GM12878 (cell line): Measurements from ENCODE around the gene HERC5. TPM values are rescaled to one million over a fixed set of nuclear protein-coding genes. Genes with fewer than 3 reads are reported as not detected.

Experiments
- BCL11A ChIP-seq: IDR thresholded peaks from 2 replicates; pipeline ENCODE4 v1.6.1; 2011; ENCODE audit warnings: low read depth, low read length
- BRCA1 ChIP-seq: IDR thresholded peaks from 2 replicates; pipeline ENCODE4 v1.6.1; 2011; ENCODE audit warnings: low read depth, low read length, improper control_type of control experiment
- CREB1 ChIP-seq: IDR thresholded peaks from 2 replicates; pipeline ENCODE4 v1.6.1; 2012; ENCODE audit warnings: low read depth, mild to moderate bottlenecking, inconsistent platforms
- HDAC2 ChIP-seq: fragments of 200-600 bp; sonication (generic); IDR thresholded peaks from 2 replicates; pipeline ENCODE4 v1.6.1; 2017
- JUNB ChIP-seq: IDR thresholded peaks from 2 replicates; pipeline ENCODE4 v1.6.1; 2016; ENCODE audit warnings: antibody characterized with exemption, mild to moderate bottlenecking
- MTA2 ChIP-seq: fragments of 450-650 bp; IDR thresholded peaks from 2 replicates; pipeline ENCODE4 v1.6.1; 2016; ENCODE audit warnings: low read depth, mild to moderate bottlenecking, moderate library complexity
- MXI1 ChIP-seq: fragments of 150-350 bp; IDR thresholded peaks from 2 replicates; pipeline ENCODE4 v1.6.1; 2011; ENCODE audit warnings: low read depth, mild to moderate bottlenecking, inconsistent platforms, low read length, improper control_type of control experiment
- NR2C1 ChIP-seq: fragments of 450-650 bp; IDR thresholded peaks from 2 replicates; pipeline ENCODE4 v1.6.1; 2017; ENCODE audit warnings: antibody characterized with exemption, mild to moderate bottlenecking, moderate library complexity
- PAX8 ChIP-seq: fragments of 450-650 bp; IDR thresholded peaks from 2 replicates; pipeline ENCODE4 v1.6.1; 2017; ENCODE audit warnings: mild to moderate bottlenecking, moderate library complexity
- SMARCA5 ChIP-seq: fragments of 450-650 bp; IDR thresholded peaks from 2 replicates; pipeline ENCODE4 v1.6.1; 2017; ENCODE audit warnings: mild to moderate bottlenecking
- SMC3 ChIP-seq: IDR thresholded peaks from 2 replicates; pipeline ENCODE4 v1.6.1; 2011; ENCODE audit warnings: low read length, improper control_type of control experiment, borderline replicate concordance
- SRF ChIP-seq, 2 experiments: IDR thresholded peaks; 2 replicates each; pipeline ENCODE4 v1.6.1; 2011; ENCODE audit warnings: low read depth in 2 of 2, low read length in 2 of 2, mild to moderate bottlenecking in 1 of 2, moderate library complexity in 1 of 2
- SUPT20H ChIP-seq: IDR thresholded peaks from 2 replicates; pipeline ENCODE4 v1.6.1; 2011; ENCODE audit warnings: low read depth, mild to moderate bottlenecking, low read length, moderate library complexity, borderline replicate concordance; ENCODE audit not compliant: control insufficient read depth
- ZNF207 ChIP-seq: fragments of 450-650 bp; IDR thresholded peaks from 2 replicates; pipeline ENCODE4 v1.6.1; 2014; ENCODE audit warnings: antibody characterized with exemption, mild to moderate bottlenecking, borderline replicate concordance
- polyA plus RNA-seq, 11 experiments: library from polyadenylated mRNA; depleted of rRNA in 4 of 11; unstranded in 6 of 11; stranded (reverse) in 5 of 11; fragments of >200 nt; fragmentation: Nextera tagmentation in 4 of 11; fragmentation: Illumina TruSeq in 1 of 11; extraction: Ambion mirVana in 4 of 11; extraction: Trizol in 1 of 11; gene quantifications; 1 replicate in 1 of 11; 2 replicates in 10 of 11; pipeline versions ENCODE4 v1.2.1 to v1.2.3, GENCODE V29; 2011 to 2016; ENCODE audit warnings: inconsistent platforms in 2 of 11, missing spikeins in 2 of 11, low read depth in 1 of 11
- total RNA-seq, 4 experiments: library from RNA; depleted of rRNA in 3 of 4; stranded (reverse); fragments of >200 nt in 3 of 4; fragmentation: Illumina TruSeq in 1 of 4; extraction: Trizol in 1 of 4; gene quantifications; 2 replicates each; pipeline versions ENCODE4 v1.2.1 to v1.2.3, GENCODE V29; 2013 to 2021
- TF ChIP-seq, protein P1 (sequence below): IDR thresholded peaks from 2 replicates; pipeline ENCODE4 v1.6.1; 2012; ENCODE audit warnings: low read depth, low read length, improper control_type of control experiment
- TF ChIP-seq, protein P2 (sequence below): fragments of 150-350 bp; IDR thresholded peaks from 2 replicates; pipeline ENCODE4 v1.6.1; 2014; ENCODE audit warnings: mild to moderate bottlenecking, low read depth, low read length
- TF ChIP-seq, protein P3 (sequence below): fragments of 450-650 bp; IDR thresholded peaks from 2 replicates; pipeline ENCODE4 v1.6.1; 2016; ENCODE audit warnings: mild to moderate bottlenecking
- TF ChIP-seq, protein P4 (sequence below): fragments of 450-650 bp; IDR thresholded peaks from 2 replicates; pipeline ENCODE4 v1.6.1; 2017; ENCODE audit warnings: antibody characterized with exemption, mild to moderate bottlenecking, moderate library complexity
- TF ChIP-seq, protein P5 (sequence below): fragments of 450-650 bp; IDR thresholded peaks from 2 replicates; pipeline ENCODE4 v1.6.1; 2017; ENCODE audit warnings: mild to moderate bottlenecking, low read depth, inconsistent platforms; ENCODE audit not compliant: poor library complexity, severe bottlenecking
- TF ChIP-seq, protein P6 (sequence below): IDR thresholded peaks from 2 replicates; pipeline ENCODE4 v1.6.1; 2011; ENCODE audit warnings: low read depth, low read length, improper control_type of control experiment, borderline replicate concordance
- TF ChIP-seq, protein P7 (sequence below): IDR thresholded peaks from 2 replicates; pipeline ENCODE4 v1.6.1; 2011; ENCODE audit warnings: low read depth, mild to moderate bottlenecking, low read length, moderate library complexity, borderline replicate concordance; ENCODE audit errors: extremely low read depth

The HERC5 gene
- total and polyA plus RNA-seq, 10 of the 15 experiments (the other 5 are each of a cell fraction or from before 2014, with no cell fraction given) = 12.5 to 60.7 (median 25.1) TPM

DNA sequence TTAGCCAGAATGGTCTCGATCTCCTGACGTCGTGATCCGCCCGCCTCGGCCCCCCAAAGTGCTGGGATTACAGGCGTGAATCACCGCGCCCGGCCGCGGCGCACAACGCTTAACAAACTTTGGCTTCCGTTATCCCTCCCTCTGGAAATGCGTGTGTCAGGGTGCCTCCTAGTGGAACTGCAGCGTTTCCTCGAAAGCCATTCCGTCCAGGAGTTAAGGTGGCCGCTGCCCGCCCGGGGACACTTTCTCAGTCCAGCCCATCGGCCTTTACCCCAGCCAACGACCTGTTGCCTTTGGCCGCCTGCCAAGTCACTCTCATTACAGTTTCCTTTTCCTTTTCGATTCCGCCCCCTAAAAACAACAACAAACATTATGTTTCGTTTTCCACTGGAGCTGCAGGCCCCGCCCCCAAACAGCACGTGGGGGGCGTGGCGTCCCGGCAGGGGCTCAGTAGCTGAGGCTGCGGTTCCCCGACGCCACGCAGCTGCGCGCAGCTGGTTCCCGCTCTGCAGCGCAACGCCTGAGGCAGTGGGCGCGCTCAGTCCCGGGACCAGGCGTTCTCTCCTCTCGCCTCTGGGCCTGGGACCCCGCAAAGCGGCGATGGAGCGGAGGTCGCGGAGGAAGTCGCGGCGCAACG, at the start of gene HERC5 (continued):
- TF ChIP-seq, protein P1, sequence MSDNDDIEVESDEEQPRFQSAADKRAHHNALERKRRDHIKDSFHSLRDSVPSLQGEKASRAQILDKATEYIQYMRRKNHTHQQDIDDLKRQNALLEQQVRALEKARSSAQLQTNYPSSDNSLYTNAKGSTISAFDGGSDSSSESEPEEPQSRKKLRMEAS = peak; percentile 96
- TF ChIP-seq MTA2 = peak; percentile 58; the same call in 1 of the 2 replicates
- peak; percentile 43; the same call in 1 of the 2 replicates for TF ChIP-seq ZNF207
- TF ChIP-seq, protein P2, sequence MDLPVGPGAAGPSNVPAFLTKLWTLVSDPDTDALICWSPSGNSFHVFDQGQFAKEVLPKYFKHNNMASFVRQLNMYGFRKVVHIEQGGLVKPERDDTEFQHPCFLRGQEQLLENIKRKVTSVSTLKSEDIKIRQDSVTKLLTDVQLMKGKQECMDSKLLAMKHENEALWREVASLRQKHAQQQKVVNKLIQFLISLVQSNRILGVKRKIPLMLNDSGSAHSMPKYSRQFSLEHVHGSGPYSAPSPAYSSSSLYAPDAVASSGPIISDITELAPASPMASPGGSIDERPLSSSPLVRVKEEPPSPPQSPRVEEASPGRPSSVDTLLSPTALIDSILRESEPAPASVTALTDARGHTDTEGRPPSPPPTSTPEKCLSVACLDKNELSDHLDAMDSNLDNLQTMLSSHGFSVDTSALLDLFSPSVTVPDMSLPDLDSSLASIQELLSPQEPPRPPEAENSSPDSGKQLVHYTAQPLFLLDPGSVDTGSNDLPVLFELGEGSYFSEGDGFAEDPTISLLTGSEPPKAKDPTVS = no peak
- no peak for TF ChIP-seq SUPT20H
- TF ChIP-seq, protein P3, sequence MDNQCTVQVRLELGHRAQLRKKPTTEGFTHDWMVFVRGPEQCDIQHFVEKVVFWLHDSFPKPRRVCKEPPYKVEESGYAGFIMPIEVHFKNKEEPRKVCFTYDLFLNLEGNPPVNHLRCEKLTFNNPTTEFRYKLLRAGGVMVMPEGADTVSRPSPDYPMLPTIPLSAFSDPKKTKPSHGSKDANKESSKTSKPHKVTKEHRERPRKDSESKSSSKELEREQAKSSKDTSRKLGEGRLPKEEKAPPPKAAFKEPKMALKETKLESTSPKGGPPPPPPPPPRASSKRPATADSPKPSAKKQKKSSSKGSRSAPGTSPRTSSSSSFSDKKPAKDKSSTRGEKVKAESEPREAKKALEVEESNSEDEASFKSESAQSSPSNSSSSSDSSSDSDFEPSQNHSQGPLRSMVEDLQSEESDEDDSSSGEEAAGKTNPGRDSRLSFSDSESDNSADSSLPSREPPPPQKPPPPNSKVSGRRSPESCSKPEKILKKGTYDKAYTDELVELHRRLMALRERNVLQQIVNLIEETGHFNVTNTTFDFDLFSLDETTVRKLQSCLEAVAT = peak; percentile 68
- TF ChIP-seq, protein P4, sequence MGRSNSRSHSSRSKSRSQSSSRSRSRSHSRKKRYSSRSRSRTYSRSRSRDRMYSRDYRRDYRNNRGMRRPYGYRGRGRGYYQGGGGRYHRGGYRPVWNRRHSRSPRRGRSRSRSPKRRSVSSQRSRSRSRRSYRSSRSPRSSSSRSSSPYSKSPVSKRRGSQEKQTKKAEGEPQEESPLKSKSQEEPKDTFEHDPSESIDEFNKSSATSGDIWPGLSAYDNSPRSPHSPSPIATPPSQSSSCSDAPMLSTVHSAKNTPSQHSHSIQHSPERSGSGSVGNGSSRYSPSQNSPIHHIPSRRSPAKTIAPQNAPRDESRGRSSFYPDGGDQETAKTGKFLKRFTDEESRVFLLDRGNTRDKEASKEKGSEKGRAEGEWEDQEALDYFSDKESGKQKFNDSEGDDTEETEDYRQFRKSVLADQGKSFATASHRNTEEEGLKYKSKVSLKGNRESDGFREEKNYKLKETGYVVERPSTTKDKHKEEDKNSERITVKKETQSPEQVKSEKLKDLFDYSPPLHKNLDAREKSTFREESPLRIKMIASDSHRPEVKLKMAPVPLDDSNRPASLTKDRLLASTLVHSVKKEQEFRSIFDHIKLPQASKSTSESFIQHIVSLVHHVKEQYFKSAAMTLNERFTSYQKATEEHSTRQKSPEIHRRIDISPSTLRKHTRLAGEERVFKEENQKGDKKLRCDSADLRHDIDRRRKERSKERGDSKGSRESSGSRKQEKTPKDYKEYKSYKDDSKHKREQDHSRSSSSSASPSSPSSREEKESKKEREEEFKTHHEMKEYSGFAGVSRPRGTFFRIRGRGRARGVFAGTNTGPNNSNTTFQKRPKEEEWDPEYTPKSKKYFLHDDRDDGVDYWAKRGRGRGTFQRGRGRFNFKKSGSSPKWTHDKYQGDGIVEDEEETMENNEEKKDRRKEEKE = no peak
- TF ChIP-seq SMARCA5 = peak; percentile 62; the same call in 1 of the 2 replicates
- 0 out of 2 replicates have a peak, but pooled peaks have one; percentile 59 for TF ChIP-seq NR2C1
- no peak for TF ChIP-seq BRCA1
- TF ChIP-seq, protein P5, sequence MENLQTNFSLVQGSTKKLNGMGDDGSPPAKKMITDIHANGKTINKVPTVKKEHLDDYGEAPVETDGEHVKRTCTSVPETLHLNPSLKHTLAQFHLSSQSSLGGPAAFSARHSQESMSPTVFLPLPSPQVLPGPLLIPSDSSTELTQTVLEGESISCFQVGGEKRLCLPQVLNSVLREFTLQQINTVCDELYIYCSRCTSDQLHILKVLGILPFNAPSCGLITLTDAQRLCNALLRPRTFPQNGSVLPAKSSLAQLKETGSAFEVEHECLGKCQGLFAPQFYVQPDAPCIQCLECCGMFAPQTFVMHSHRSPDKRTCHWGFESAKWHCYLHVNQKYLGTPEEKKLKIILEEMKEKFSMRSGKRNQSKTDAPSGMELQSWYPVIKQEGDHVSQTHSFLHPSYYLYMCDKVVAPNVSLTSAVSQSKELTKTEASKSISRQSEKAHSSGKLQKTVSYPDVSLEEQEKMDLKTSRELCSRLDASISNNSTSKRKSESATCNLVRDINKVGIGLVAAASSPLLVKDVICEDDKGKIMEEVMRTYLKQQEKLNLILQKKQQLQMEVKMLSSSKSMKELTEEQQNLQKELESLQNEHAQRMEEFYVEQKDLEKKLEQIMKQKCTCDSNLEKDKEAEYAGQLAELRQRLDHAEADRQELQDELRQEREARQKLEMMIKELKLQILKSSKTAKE = peak; percentile 93
- no peak for TF ChIP-seq PAX8
- TF ChIP-seq SMC3 = no peak
- TF ChIP-seq HDAC2 = no peak
- no peak for TF ChIP-seq JUNB
- TF ChIP-seq, protein P6, sequence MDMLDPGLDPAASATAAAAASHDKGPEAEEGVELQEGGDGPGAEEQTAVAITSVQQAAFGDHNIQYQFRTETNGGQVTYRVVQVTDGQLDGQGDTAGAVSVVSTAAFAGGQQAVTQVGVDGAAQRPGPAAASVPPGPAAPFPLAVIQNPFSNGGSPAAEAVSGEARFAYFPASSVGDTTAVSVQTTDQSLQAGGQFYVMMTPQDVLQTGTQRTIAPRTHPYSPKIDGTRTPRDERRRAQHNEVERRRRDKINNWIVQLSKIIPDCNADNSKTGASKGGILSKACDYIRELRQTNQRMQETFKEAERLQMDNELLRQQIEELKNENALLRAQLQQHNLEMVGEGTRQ = peak; percentile 74
- no peak for TF ChIP-seq SRF (IDR thresholded peaks at IDR 0.05; ENCODE audit: low read depth in 2 of 2, low read length in 2 of 2)
- no peak for TF ChIP-seq BCL11A
- peak; percentile 86 for TF ChIP-seq MXI1
- peak; percentile 52 for TF ChIP-seq CREB1
- TF ChIP-seq, protein P7, sequence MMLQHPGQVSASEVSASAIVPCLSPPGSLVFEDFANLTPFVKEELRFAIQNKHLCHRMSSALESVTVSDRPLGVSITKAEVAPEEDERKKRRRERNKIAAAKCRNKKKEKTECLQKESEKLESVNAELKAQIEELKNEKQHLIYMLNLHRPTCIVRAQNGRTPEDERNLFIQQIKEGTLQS = no peak
